HepG2 (cell line): ENCODE results near the gene SRSF3. TPM values are rescaled to one million over a fixed set of nuclear protein-coding genes. Genes with fewer than 3 reads are reported as not detected.

Experiments
- ADNP ChIP-seq: sonication (generic); formaldehyde crosslinking; IDR thresholded peaks from 2 replicates; pipeline ENCODE4 v1.4.0; 2020; ENCODE audit warnings: missing genetic modification reagents
- ERF ChIP-seq: IDR thresholded peaks from 2 replicates; pipeline ENCODE4 v1.6.1; 2018; ENCODE audit warnings: missing biosample characterization, missing genetic modification reagents
- FOXC1 ChIP-seq: sonication (generic); formaldehyde crosslinking; IDR thresholded peaks from 2 replicates; pipeline ENCODE4 v1.8.0; 2022; ENCODE audit warnings: mild to moderate bottlenecking, missing genetic modification reagents, borderline replicate concordance
- FOXM1 ChIP-seq: sonication (generic); formaldehyde crosslinking; IDR thresholded peaks from 2 replicates; pipeline ENCODE4 v1.5.0; 2020; ENCODE audit warnings: missing genetic modification reagents
- HIC2 ChIP-seq: sonication (generic); formaldehyde crosslinking; IDR thresholded peaks from 2 replicates; pipeline ENCODE4 v1.9.0; 2022; ENCODE audit warnings: low read depth, missing genetic modification reagents
- KLF16 ChIP-seq, 2 experiments: sonication (generic) in 1 of 2; formaldehyde crosslinking in 1 of 2; IDR thresholded peaks; 2 replicates each; pipeline versions ENCODE4 v1.6.1 to v1.8.0; 2016 to 2023; ENCODE audit warnings: missing genetic modification reagents in 2 of 2, missing compliant biosample characterization in 1 of 2
- MXD1 ChIP-seq: sonication (generic); formaldehyde crosslinking; IDR thresholded peaks from 2 replicates; pipeline ENCODE4 v1.4.0; 2020; ENCODE audit warnings: mild to moderate bottlenecking, missing genetic modification reagents
- NR3C1 ChIP-seq: sonication (generic); formaldehyde crosslinking; IDR thresholded peaks from 2 replicates; pipeline ENCODE4 v1.4.0; 2020; ENCODE audit warnings: missing genetic modification reagents
- PHF20 ChIP-seq: sonication (generic); formaldehyde crosslinking; IDR thresholded peaks from 2 replicates; pipeline ENCODE4 v1.5.0; 2020; ENCODE audit warnings: mild to moderate bottlenecking, missing genetic modification reagents
- POLR2AphosphoS2 ChIP-seq: IDR thresholded peaks from 2 replicates; pipeline ENCODE4 v1.6.1; 2011; ENCODE audit warnings: low read depth, low read length, improper control_type of control experiment
- TARDBP ChIP-seq: sonication (generic); formaldehyde crosslinking; IDR thresholded peaks from 2 replicates; pipeline ENCODE4 v1.8.0; 2022; ENCODE audit warnings: mild to moderate bottlenecking, missing genetic modification reagents
- TFDP1 ChIP-seq: IDR thresholded peaks from 2 replicates; pipeline ENCODE4 v1.6.1; 2016; ENCODE audit warnings: missing compliant biosample characterization, missing genetic modification reagents, borderline replicate concordance
- THAP9 ChIP-seq: sonication (generic); formaldehyde crosslinking; IDR thresholded peaks from 2 replicates; pipeline ENCODE4; 2020; ENCODE audit warnings: missing genetic modification reagents, mild to moderate bottlenecking, borderline replicate concordance
- ZBTB3 ChIP-seq: sonication (generic); formaldehyde crosslinking; IDR thresholded peaks from 2 replicates; pipeline ENCODE4 v1.4.0; 2020; ENCODE audit warnings: low read depth, mild to moderate bottlenecking, moderate library complexity, missing genetic modification reagents, borderline replicate concordance
- ZFP36L1 ChIP-seq: sonication (generic); formaldehyde crosslinking; IDR thresholded peaks from 2 replicates; pipeline ENCODE4 v1.8.0; 2022; ENCODE audit warnings: mild to moderate bottlenecking, missing genetic modification reagents, moderate library complexity
- ZKSCAN5 ChIP-seq: sonication (generic); formaldehyde crosslinking; IDR thresholded peaks from 2 replicates; pipeline ENCODE4 v1.5.1; 2020; ENCODE audit warnings: mild to moderate bottlenecking, missing genetic modification reagents
- ZMAT3 ChIP-seq: sonication (generic); formaldehyde crosslinking; conservative IDR thresholded peaks from 2 replicates; pipeline ENCODE4 v1.7.0; 2021; ENCODE audit warnings: missing genetic modification reagents
- ZNF18 ChIP-seq: sonication (generic); formaldehyde crosslinking; IDR thresholded peaks from 2 replicates; pipeline ENCODE4 v1.8.0; 2022; ENCODE audit warnings: mild to moderate bottlenecking, missing genetic modification reagents; ENCODE audit not compliant: insufficient replicate concordance
- ZNF562 ChIP-seq: sonication (generic); formaldehyde crosslinking; IDR thresholded peaks from 2 replicates; pipeline ENCODE4 v1.8.0; 2022; ENCODE audit warnings: missing genetic modification reagents, borderline replicate concordance
- ZNF672 ChIP-seq: sonication (generic); formaldehyde crosslinking; IDR thresholded peaks from 2 replicates; pipeline ENCODE4 v1.8.1; 2022; ENCODE audit warnings: missing genetic modification reagents
- ZSCAN20 ChIP-seq: sonication (generic); formaldehyde crosslinking; IDR thresholded peaks from 2 replicates; pipeline ENCODE4 v1.4.0; 2020; ENCODE audit warnings: missing genetic modification reagents, mild to moderate bottlenecking, borderline replicate concordance
- polyA plus RNA-seq, 8 experiments: library from polyadenylated mRNA; depleted of rRNA in 3 of 8; stranded (reverse) in 7 of 8; unstranded in 1 of 8; fragments of >200 nt; fragmentation: Illumina TruSeq in 4 of 8; extraction: Trizol in 4 of 8; gene quantifications; 2 replicates each; pipeline versions ENCODE4 v1.2.1 to v1.2.3, GENCODE V29; 2011 to 2016; ENCODE audit warnings: low read depth in 4 of 8, missing spikeins in 1 of 8, mixed read lengths in 1 of 8; ENCODE audit not compliant: insufficient read depth in 1 of 8
- total RNA-seq, 5 experiments: library from RNA; depleted of rRNA; stranded (reverse); fragments of >200 nt; fragmentation: Illumina TruSeq; extraction: Trizol; gene quantifications; 2 replicates each; pipeline ENCODE4 v1.2.3, GENCODE V29; 2016; ENCODE audit warnings: low read depth in 1 of 5

The SRSF3 gene
- total and polyA plus RNA-seq, 2 of the 13 experiments (the other 11 are each of a cell fraction or from before 2014, with no cell fraction given): 206 to 684 TPM

- TF ChIP-seq KLF16 (CRISPR knock-in tag; IDR thresholded peaks at IDR 0.05): peak; percentile 39 to 92; a peak in 3 of 4 replicates
- TF ChIP-seq TFDP1 (CRISPR knock-in tag): peak; percentile 82; the same call in 1 of the 2 replicates
- peak; percentile 95 for TF ChIP-seq FOXC1 (CRISPR knock-in tag)
- peak; percentile 70; the same call in 1 of the 2 replicates for TF ChIP-seq MXD1 (CRISPR knock-in tag)
- no peak for TF ChIP-seq NR3C1 (CRISPR knock-in tag)
- peak; percentile 60; the same call in 1 of the 2 replicates for TF ChIP-seq ZFP36L1 (CRISPR knock-in tag)
- peak; percentile 95 for TF ChIP-seq ERF
- peak; percentile 86 for TF ChIP-seq TARDBP
- TF ChIP-seq FOXM1 (CRISPR knock-in tag): no peak
- peak; percentile 92; the same call in 1 of the 2 replicates for TF ChIP-seq ZKSCAN5 (CRISPR knock-in tag)
- peak; percentile 73; the same call in 1 of the 2 replicates for TF ChIP-seq PHF20
- no peak for TF ChIP-seq ZNF672
- peak; percentile 100 for TF ChIP-seq POLR2AphosphoS2
- TF ChIP-seq ADNP: no peak
- TF ChIP-seq THAP9: peak; percentile 96
- no peak for TF ChIP-seq ZNF18
- TF ChIP-seq ZBTB3 (CRISPR knock-in tag): no peak; the same call in 1 of the 2 replicates
- 0 out of 2 replicates have a peak, but pooled peaks have one; percentile 25 for TF ChIP-seq ZSCAN20 (CRISPR knock-in tag)
- TF ChIP-seq ZMAT3 (CRISPR knock-in tag): no peak
- TF ChIP-seq ZNF562: no peak
- TF ChIP-seq HIC2: peak; percentile 77; the same call in 1 of the 2 replicates
These were observed at the start of gene SRSF3 (continued) for GRCh38 chr6:36594029-36594815.
